Duodenal mucosa (tissue), 2 donors: ENCODE results near the gene DIP2C.

ENCODE experiments used
- H3K27ac ChIP-seq: one replicate; pipeline ENCODE4 v1.7.0; 2013; ENCODE audit warnings: low read depth, low read length
- H3K27me3 ChIP-seq, 2 donors: one replicate each; pipeline ENCODE4 v1.7.0; 2013; ENCODE audit warnings: low read length in 2 of 2, control low read depth in 1 of 2; ENCODE audit not compliant: insufficient read depth in 2 of 2, control insufficient read depth in 1 of 2
- H3K36me3 ChIP-seq, 2 donors: one replicate each; pipeline ENCODE4 v1.7.0; 2013; ENCODE audit warnings: low read length in 2 of 2, control low read depth in 1 of 2; ENCODE audit not compliant: insufficient read depth in 2 of 2, control insufficient read depth in 1 of 2
- H3K4me1 ChIP-seq, 2 donors: one replicate each; pipeline ENCODE4 v1.7.0; 2013; ENCODE audit warnings: low read length in 2 of 2, control low read depth in 1 of 2; ENCODE audit not compliant: insufficient read depth in 2 of 2, control insufficient read depth in 1 of 2
- H3K4me3 ChIP-seq, 2 donors: one replicate each; pipeline ENCODE4 v1.7.0; 2013; ENCODE audit warnings: low read length in 2 of 2, low read depth in 1 of 2
- H3K9ac ChIP-seq, 2 donors: one replicate each; pipeline ENCODE4 v1.7.0; 2013; ENCODE audit warnings: low read length in 2 of 2, low read depth in 1 of 2
- H3K9me3 ChIP-seq, 2 donors: one replicate each; pipeline ENCODE4 v1.7.0; 2013; ENCODE audit warnings: low read length in 2 of 2, control low read depth in 1 of 2; ENCODE audit not compliant: control insufficient read depth in 1 of 2

Gene DIP2C

GRCh38 chr10:511101-511848 lies 178.2 kb downstream of the DIP2C start:
- Histone ChIP-seq H3K4me3 (no peak overlapping the region), H3K27me3 (no peaks in the 10 kb centered on the region), H3K9me3 (no peaks in the 10 kb centered on the region), H3K9ac (peak overlapping the region in 1 of 2 donors; percentile 7), H3K36me3 (peaks cover 0 to 3% of the 10 kb centered on the region in 2 donors), H3K27ac (no peak overlapping the region), H3K4me1 (peaks cover 14 to 20% of the 10 kb centered on the region in 2 donors)

- no peak overlapping the region for H3K9ac ChIP-seq
- no peak overlapping the region for H3K27ac ChIP-seq
- H3K9me3 ChIP-seq, result no peaks in the 10 kb centered on the region
- H3K36me3 ChIP-seq, result peaks cover 0 to 3% of the 10 kb centered on the region in 2 donors
- H3K4me3 ChIP-seq, result no peak overlapping the region
- H3K27me3 ChIP-seq, result no peaks in the 10 kb centered on the region
- peaks cover 14 to 20% of the 10 kb centered on the region in 2 donors for H3K4me1 ChIP-seq
These were observed 179.0 kb downstream of the DIP2C start for GRCh38 chr10:510415-510881.

- Histone ChIP-seq H3K36me3 (peaks cover 0 to 3% of the 10 kb centered on the region in 2 donors), H3K9me3 (no peaks in the 10 kb centered on the region), H3K4me3 (no peak overlapping the region), H3K9ac (no peak overlapping the region), H3K27ac (no peak overlapping the region), H3K4me1 (peaks cover 14 to 18% of the 10 kb centered on the region in 2 donors), H3K27me3 (no peaks in the 10 kb centered on the region)
These were observed 179.9 kb downstream of the DIP2C start for GRCh38 chr10:509361-510102.

- Histone ChIP-seq H3K9ac (no peak overlapping the region), H3K9me3 (no peaks in the 10 kb centered on the region), H3K27ac (no peak overlapping the region), H3K27me3 (no peaks in the 10 kb centered on the region), H3K4me1 (peaks cover 6 to 10% of the 10 kb centered on the region in 2 donors), H3K4me3 (no peak overlapping the region), H3K36me3 (peaks cover 0 to 3% of the 10 kb centered on the region in 2 donors)
These were observed 180.7 kb downstream of the DIP2C start for GRCh38 chr10:508726-509125.

GRCh38 chr10:507908-508444 lies 181.5 kb downstream of the DIP2C start:
- no peak overlapping the region for H3K4me3 ChIP-seq
- no peak overlapping the region for H3K27ac ChIP-seq
- peaks cover 3 to 10% of the 10 kb centered on the region in 2 donors for H3K4me1 ChIP-seq
- peaks cover 0 to 3% of the 10 kb centered on the region in 2 donors for H3K36me3 ChIP-seq
- H3K9me3 ChIP-seq, result no peaks in the 10 kb centered on the region
- H3K9ac ChIP-seq, result no peak overlapping the region
- no peaks in the 10 kb centered on the region for H3K27me3 ChIP-seq

- no peak overlapping the region for H3K4me3 ChIP-seq
- H3K27ac ChIP-seq, result no peak overlapping the region
- H3K9me3 ChIP-seq, result no peaks in the 10 kb centered on the region
- H3K9ac ChIP-seq, result no peak overlapping the region
- peaks cover 0 to 3% of the 10 kb centered on the region in 2 donors for H3K36me3 ChIP-seq
- peaks cover 3 to 10% of the 10 kb centered on the region in 2 donors for H3K4me1 ChIP-seq
- no peaks in the 10 kb centered on the region for H3K27me3 ChIP-seq
These were observed 182.1 kb downstream of the DIP2C start for GRCh38 chr10:507355-507699.

GRCh38 chr10:506451-507354 lies 182.8 kb downstream of the DIP2C start:
- no peak overlapping the region for H3K27ac ChIP-seq
- H3K4me3 ChIP-seq, result no peak overlapping the region
- H3K36me3 ChIP-seq, result peaks cover 0 to 3% of the 10 kb centered on the region in 2 donors
- H3K4me1 ChIP-seq, result peaks cover 3 to 9% of the 10 kb centered on the region in 2 donors
- H3K27me3 ChIP-seq, result no peaks in the 10 kb centered on the region
- no peak overlapping the region for H3K9ac ChIP-seq
- no peaks in the 10 kb centered on the region for H3K9me3 ChIP-seq

GRCh38 chr10:505419-505818 lies 184.0 kb downstream of the DIP2C start:
- Histone ChIP-seq H3K27me3 (no peaks in the 10 kb centered on the region), H3K9ac (no peak overlapping the region), H3K4me1 (no peaks in the 10 kb centered on the region), H3K4me3 (no peak overlapping the region), H3K27ac (no peak overlapping the region), H3K36me3 (peaks cover 0 to 3% of the 10 kb centered on the region in 2 donors), H3K9me3 (no peaks in the 10 kb centered on the region)

GRCh38 chr10:504806-505205 lies 184.7 kb downstream of the DIP2C start:
- no peak overlapping the region for H3K4me3 ChIP-seq
- no peaks in the 10 kb centered on the region for H3K9me3 ChIP-seq
- no peaks in the 10 kb centered on the region for H3K27me3 ChIP-seq
- no peak overlapping the region for H3K27ac ChIP-seq
- no peak overlapping the region for H3K9ac ChIP-seq
- no peaks in the 10 kb centered on the region for H3K4me1 ChIP-seq
- H3K36me3 ChIP-seq, result peaks cover 0 to 3% of the 10 kb centered on the region in 2 donors
